Adrenal gland (tissue), 5 donors: ENCODE results near the gene LDB2.

Experiments
- POLR2A ChIP-seq, 2 donors: fragments of 450-650 bp; IDR thresholded peaks; one replicate each; pipeline ENCODE4 v1.6.1; 2017; ENCODE audit warnings: antibody characterized with exemption in 2 of 2, mild to moderate bottlenecking in 2 of 2, moderate library complexity in 1 of 2
- TF ChIP-seq, protein P1 (sequence below), 6 experiments: fragments of 450-650 bp in 4 of 6; fragments of 200-600 bp in 2 of 6; sonication (generic) in 1 of 6; IDR thresholded peaks; 1 replicate in 5 of 6; 2 replicates in 1 of 6; pipeline versions ENCODE4 v1.5.1 to v1.8.0; 2016 to 2021; ENCODE audit warnings: antibody characterized with exemption in 6 of 6, mild to moderate bottlenecking in 2 of 6, moderate library complexity in 1 of 6
- donor health status: DM: no; HTN: no; CAD: no.

GRCh38 chr4:16706251-16706650, 192.2 kb downstream of the LDB2 start:
- TF ChIP-seq POLR2A (IDR thresholded peaks at IDR 0.05), result no peak
- TF ChIP-seq, protein P1, sequence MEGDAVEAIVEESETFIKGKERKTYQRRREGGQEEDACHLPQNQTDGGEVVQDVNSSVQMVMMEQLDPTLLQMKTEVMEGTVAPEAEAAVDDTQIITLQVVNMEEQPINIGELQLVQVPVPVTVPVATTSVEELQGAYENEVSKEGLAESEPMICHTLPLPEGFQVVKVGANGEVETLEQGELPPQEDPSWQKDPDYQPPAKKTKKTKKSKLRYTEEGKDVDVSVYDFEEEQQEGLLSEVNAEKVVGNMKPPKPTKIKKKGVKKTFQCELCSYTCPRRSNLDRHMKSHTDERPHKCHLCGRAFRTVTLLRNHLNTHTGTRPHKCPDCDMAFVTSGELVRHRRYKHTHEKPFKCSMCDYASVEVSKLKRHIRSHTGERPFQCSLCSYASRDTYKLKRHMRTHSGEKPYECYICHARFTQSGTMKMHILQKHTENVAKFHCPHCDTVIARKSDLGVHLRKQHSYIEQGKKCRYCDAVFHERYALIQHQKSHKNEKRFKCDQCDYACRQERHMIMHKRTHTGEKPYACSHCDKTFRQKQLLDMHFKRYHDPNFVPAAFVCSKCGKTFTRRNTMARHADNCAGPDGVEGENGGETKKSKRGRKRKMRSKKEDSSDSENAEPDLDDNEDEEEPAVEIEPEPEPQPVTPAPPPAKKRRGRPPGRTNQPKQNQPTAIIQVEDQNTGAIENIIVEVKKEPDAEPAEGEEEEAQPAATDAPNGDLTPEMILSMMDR (IDR thresholded peaks at IDR 0.05), result no peak
